ENCODE data around the gene DIAPH2.

The DIAPH2 gene

GRCh38 chrX:96824166-96824565 lies 139.5 kb downstream of the DIAPH2 start:
- no peak for DNase-seq
- no peaks in the 10 kb centered on the region for H3K4me1 ChIP-seq
- no peaks in the 10 kb centered on the region for H3K9me3 ChIP-seq
- no peak overlapping the region for H3K4me3 ChIP-seq
- no peak overlapping the region for H3K27ac ChIP-seq
- intact Hi-C loops (cut with DNase I; ENCODE audit: low total_unique reads), result no loop called here
- H3K36me3 ChIP-seq, result no peaks in the 10 kb centered on the region
- TF ChIP-seq CTCF (IDR thresholded peaks at IDR 0.05), result no peak
- no peaks in the 10 kb centered on the region for H3K27me3 ChIP-seq

GRCh38 chrX:96833333-96833732 lies 148.7 kb downstream of the DIAPH2 start:
- intact Hi-C loops (cut with DNase I; ENCODE audit: low total_unique reads), result no loop called here
- Histone ChIP-seq H3K27ac (no peak overlapping the region), H3K4me3 (no peak overlapping the region), H3K4me1 (peaks cover 0 to 4% (median 0%) of the 10 kb centered on the region in 4 donors), H3K36me3 (no peaks in the 10 kb centered on the region), H3K27me3 (no peaks in the 10 kb centered on the region), H3K9me3 (no peaks in the 10 kb centered on the region)
- DNase-seq, result no peak
- no peak for TF ChIP-seq CTCF (IDR thresholded peaks at IDR 0.05)

- Histone ChIP-seq H3K27ac (no peak overlapping the region), H3K27me3 (no peaks in the 10 kb centered on the region), H3K9me3 (no peaks in the 10 kb centered on the region), H3K36me3 (no peaks in the 10 kb centered on the region), H3K4me3 (no peak overlapping the region), H3K4me1 (peaks cover 0 to 9% (median 0%) of the 10 kb centered on the region in 4 donors)
- TF ChIP-seq CTCF (IDR thresholded peaks at IDR 0.05), result no peak
- DNase-seq, result no peak
- intact Hi-C loops (cut with DNase I; ENCODE audit: low total_unique reads), result no loop called here
These were observed 149.5 kb downstream of the DIAPH2 start for GRCh38 chrX:96834137-96834536.

- TF ChIP-seq CTCF (IDR thresholded peaks at IDR 0.05), result no peak
- no peak overlapping the region for H3K27ac ChIP-seq
- H3K4me1 ChIP-seq, result peaks cover 0 to 9% (median 0%) of the 10 kb centered on the region in 4 donors
- H3K9me3 ChIP-seq, result no peaks in the 10 kb centered on the region
- no peaks in the 10 kb centered on the region for H3K36me3 ChIP-seq
- intact Hi-C loops (cut with DNase I; ENCODE audit: low total_unique reads), result no loop called here
- H3K27me3 ChIP-seq, result no peaks in the 10 kb centered on the region
- DNase-seq, result no peak
- H3K4me3 ChIP-seq, result no peak overlapping the region
These were observed 151.1 kb downstream of the DIAPH2 start for GRCh38 chrX:96835660-96836289.

- no peaks in the 10 kb centered on the region for H3K27me3 ChIP-seq
- no peaks in the 10 kb centered on the region for H3K9me3 ChIP-seq
- no peak overlapping the region for H3K4me3 ChIP-seq
- peaks cover 0 to 9% (median 0%) of the 10 kb centered on the region in 4 donors for H3K4me1 ChIP-seq
- intact Hi-C loops (cut with DNase I; ENCODE audit: low total_unique reads), result no loop called here
- H3K27ac ChIP-seq, result no peak overlapping the region
- TF ChIP-seq CTCF (IDR thresholded peaks at IDR 0.05), result no peak
- H3K36me3 ChIP-seq, result no peaks in the 10 kb centered on the region
- no peak for DNase-seq
These were observed 153.2 kb downstream of the DIAPH2 start for GRCh38 chrX:96837808-96838207.

- Histone ChIP-seq H3K36me3 (no peaks in the 10 kb centered on the region), H3K27me3 (no peaks in the 10 kb centered on the region), H3K27ac (no peak overlapping the region), H3K4me1 (peaks cover 0 to 9% (median 0%) of the 10 kb centered on the region in 4 donors), H3K4me3 (no peak overlapping the region), H3K9me3 (no peaks in the 10 kb centered on the region)
- DNase-seq, result no peak
- no peak for TF ChIP-seq CTCF (IDR thresholded peaks at IDR 0.05)
- intact Hi-C loops (cut with DNase I; ENCODE audit: low total_unique reads), result no loop called here
These were observed 153.9 kb downstream of the DIAPH2 start for GRCh38 chrX:96838537-96838936.
